Stimulated activated naive CD4-positive, alpha-beta T cell treated with Interleukin-2 at 50 U/mL for 16 hours (primary cell): ENCODE data around the gene HNRNPH3.

Source experiments
- DNase-seq: peaks from one replicate; lab custom pipeline; 2025; lab: John Stamatoyannopoulos, UW

Gene HNRNPH3

GRCh38 chr10:68385740-68386139 lies 53.9 kb downstream of the HNRNPH3 start:
- DNase-seq = no peak
